ENCODE results near the gene LRRTM4.
"Not testable (repeated sequence)": the region's sequence is repeated elsewhere in the genome, so short reads cannot be mapped to it uniquely, and the experiment has no call there.

DNA sequence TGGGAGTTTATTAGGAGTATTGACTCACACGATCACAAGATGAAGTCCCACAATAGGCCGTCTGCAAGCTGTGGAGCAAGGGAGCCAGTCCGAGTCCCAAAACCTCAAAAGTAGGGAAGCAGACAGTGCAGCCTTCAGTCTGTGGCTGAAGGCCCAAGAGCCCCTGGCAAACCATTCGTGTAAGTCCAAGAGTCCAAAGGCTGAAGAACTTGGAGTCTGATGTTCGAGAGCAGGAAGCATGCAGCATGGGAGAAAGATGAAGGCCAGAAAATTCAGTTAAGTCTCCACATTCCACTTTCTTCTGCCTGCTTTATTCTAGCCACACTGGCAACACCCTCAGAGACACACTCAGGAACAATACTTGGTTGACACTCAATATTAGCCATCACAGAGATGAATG lies 492.9 kb downstream of the LRRTM4 start:
- TF ChIP-seq, protein P1, sequence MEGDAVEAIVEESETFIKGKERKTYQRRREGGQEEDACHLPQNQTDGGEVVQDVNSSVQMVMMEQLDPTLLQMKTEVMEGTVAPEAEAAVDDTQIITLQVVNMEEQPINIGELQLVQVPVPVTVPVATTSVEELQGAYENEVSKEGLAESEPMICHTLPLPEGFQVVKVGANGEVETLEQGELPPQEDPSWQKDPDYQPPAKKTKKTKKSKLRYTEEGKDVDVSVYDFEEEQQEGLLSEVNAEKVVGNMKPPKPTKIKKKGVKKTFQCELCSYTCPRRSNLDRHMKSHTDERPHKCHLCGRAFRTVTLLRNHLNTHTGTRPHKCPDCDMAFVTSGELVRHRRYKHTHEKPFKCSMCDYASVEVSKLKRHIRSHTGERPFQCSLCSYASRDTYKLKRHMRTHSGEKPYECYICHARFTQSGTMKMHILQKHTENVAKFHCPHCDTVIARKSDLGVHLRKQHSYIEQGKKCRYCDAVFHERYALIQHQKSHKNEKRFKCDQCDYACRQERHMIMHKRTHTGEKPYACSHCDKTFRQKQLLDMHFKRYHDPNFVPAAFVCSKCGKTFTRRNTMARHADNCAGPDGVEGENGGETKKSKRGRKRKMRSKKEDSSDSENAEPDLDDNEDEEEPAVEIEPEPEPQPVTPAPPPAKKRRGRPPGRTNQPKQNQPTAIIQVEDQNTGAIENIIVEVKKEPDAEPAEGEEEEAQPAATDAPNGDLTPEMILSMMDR (IDR thresholded peaks at IDR 0.05) = not testable (repeated sequence)
- TF ChIP-seq POLR2A (IDR thresholded peaks at IDR 0.05) = not testable (repeated sequence)
